MM.1S (cell line): ENCODE measurements around the gene GALNT12.

Experiments used
- CTCF ChIP-seq: fragments of 300-600 bp; sonication (generic); IDR thresholded peaks from 2 replicates; pipeline ENCODE4 v1.5.1; 2016; ENCODE audit warnings: antibody characterized with exemption, low read length, mixed read lengths
- EZH2 ChIP-seq: fragments of 300-600 bp; sonication (generic); optimal IDR thresholded peaks from 2 replicates; pipeline ENCODE3; 2017; ENCODE audit warnings: low read depth, mild to moderate bottlenecking, antibody characterized with exemption, low read length, mixed read lengths
- EZH2phosphoT487 ChIP-seq: fragments of 300-600 bp; sonication (generic); IDR thresholded peaks from 2 replicates; pipeline ENCODE4 v1.6.1; 2018; ENCODE audit warnings: antibody characterized with exemption, low read length

GRCh38 chr9:98852961-98853360 is 45.5 kb downstream of the GALNT12 start:
- TF ChIP-seq EZH2 (no peak), CTCF (no peak), EZH2phosphoT487 (no peak)
